Activated CD4-positive, alpha-beta T cell treated with anti-CD3 and anti-CD28 coated beads, Interleukin-2, amount 10 ng/mL, durations not matched to agents 24 days and 14 days (primary cell): ENCODE measurements around the gene TTC23. TPM values are rescaled to one million over a fixed set of nuclear protein-coding genes. Genes with fewer than 3 reads are reported as not detected.
A peak's percentile ranks its signal among the peaks of the same experiment; 100 is the strongest.

Experiments used
- DNase-seq: peaks from one replicate; pipeline ENCODE4 v3.0.0; 2022
- H3K27ac Mint-ChIP-seq: one replicate; pipeline ENCODE4 v1.8.0; 2022; ENCODE audit warnings: mild to moderate bottlenecking, mixed read lengths
- H3K27me3 Mint-ChIP-seq: one replicate; pipeline ENCODE4 v1.8.0; 2022; ENCODE audit warnings: mixed read lengths
- H3K36me3 Mint-ChIP-seq: one replicate; pipeline ENCODE4 v1.8.0; 2022; ENCODE audit warnings: low read depth, mild to moderate bottlenecking, mixed read lengths
- H3K4me1 Mint-ChIP-seq: one replicate; pipeline ENCODE4 v1.8.0; 2021; ENCODE audit warnings: mixed read lengths
- H3K4me3 Mint-ChIP-seq: one replicate; pipeline ENCODE4 v1.8.0; 2022; ENCODE audit warnings: mild to moderate bottlenecking, moderate library complexity, mixed read lengths
- H3K9me3 Mint-ChIP-seq: one replicate; pipeline ENCODE4 v1.8.0; 2021; ENCODE audit warnings: mixed read lengths
- intact Hi-C: fragments of 100-400 bp; cut with micrococcal nuclease; formaldehyde crosslinking; loops from one replicate; pipeline ENCODE4 v1.15.1; 2023
- total RNA-seq: library from RNA; stranded (reverse); gene quantifications from 2 replicates; pipeline ENCODE4 v1.2.3, GENCODE V29; 2022

The TTC23 gene
- total RNA-seq, 1 donor from 2014 or later: 6.0 TPM

GRCh38 chr15:99105514-99106341, 143.7 kb downstream of the TTC23 start:
- peaks cover 38% of the 10 kb centered on the region for H3K27me3 Mint-ChIP-seq
- peaks cover 11% of the 10 kb centered on the region for H3K4me1 Mint-ChIP-seq
- no peaks in the 10 kb centered on the region for H3K9me3 Mint-ChIP-seq
- peak; percentile 86 for DNase-seq
- H3K36me3 Mint-ChIP-seq: no peaks in the 10 kb centered on the region
- intact Hi-C loops: loop anchor here (10.0 kb wide), 2 partner anchors 269 to 629 kb away; partner anchors contain the start of gene LYSMD4
- peak overlapping the region; percentile 29 for H3K27ac Mint-ChIP-seq
- H3K4me3 Mint-ChIP-seq: peak overlapping the region; percentile 77

- intact Hi-C loops: loop anchor here (10.0 kb wide), 2 partner anchors 270 to 630 kb away; partner anchors contain the start of gene LYSMD4
- Mint-ChIP-seq H3K4me3 (peak within 1 kb of the TSS; percentile 77), H3K4me1 (peaks cover 11% of the 10 kb centered on the region), H3K9me3 (no peaks in the 10 kb centered on the region), H3K27ac (peak within 1 kb of the TSS; percentile 54), H3K27me3 (peaks cover 45% of the 10 kb centered on the region), H3K36me3 (no peaks in the 10 kb centered on the region)
- peak; percentile 85 for DNase-seq
Observed at GRCh38 chr15:99104788-99105513, 144.4 kb downstream of the TTC23 start, which contains the start of gene SYNM. Gene SYNM, plus strand, starts transcription at chr15:99105080. Its CDS starts 120 bp downstream, at chr15:99105200.

GRCh38 chr15:99103279-99103678, 146.1 kb downstream of the TTC23 start:
- no peak overlapping the region for H3K27ac Mint-ChIP-seq
- H3K4me1 Mint-ChIP-seq: peaks cover 11% of the 10 kb centered on the region
- no peaks in the 10 kb centered on the region for H3K9me3 Mint-ChIP-seq
- no peak for DNase-seq
- H3K27me3 Mint-ChIP-seq: peaks cover 57% of the 10 kb centered on the region
- H3K4me3 Mint-ChIP-seq: no peak overlapping the region
- intact Hi-C loops: loop anchor here (10.0 kb wide), 2 partner anchors 272 to 632 kb away; partner anchors contain the start of gene LYSMD4
- H3K36me3 Mint-ChIP-seq: no peaks in the 10 kb centered on the region

GRCh38 chr15:99102332-99103235, 146.8 kb downstream of the TTC23 start:
- intact Hi-C loops: loop anchor here (10.0 kb wide), 2 partner anchors 272 to 632 kb away; partner anchors contain the start of gene LYSMD4
- no peaks in the 10 kb centered on the region for H3K9me3 Mint-ChIP-seq
- peaks cover 57% of the 10 kb centered on the region for H3K27me3 Mint-ChIP-seq
- H3K4me1 Mint-ChIP-seq: peaks cover 10% of the 10 kb centered on the region
- H3K27ac Mint-ChIP-seq: no peak overlapping the region
- DNase-seq: no peak
- H3K4me3 Mint-ChIP-seq: no peak overlapping the region
- H3K36me3 Mint-ChIP-seq: no peaks in the 10 kb centered on the region

- Mint-ChIP-seq H3K4me3 (no peak overlapping the region), H3K4me1 (peaks cover 4% of the 10 kb centered on the region), H3K27me3 (peaks cover 53% of the 10 kb centered on the region), H3K36me3 (no peaks in the 10 kb centered on the region), H3K9me3 (no peaks in the 10 kb centered on the region), H3K27ac (no peak overlapping the region)
- no peak for DNase-seq
- intact Hi-C loops: loop anchor here (10.0 kb wide), 2 partner anchors 273 to 633 kb away; partner anchors contain the start of gene LYSMD4
Observed at GRCh38 chr15:99101501-99101900, 147.9 kb downstream of the TTC23 start.

GRCh38 chr15:99100245-99101173, 148.9 kb downstream of the TTC23 start:
- no peaks in the 10 kb centered on the region for H3K4me1 Mint-ChIP-seq
- peak overlapping the region; percentile 50 for H3K4me3 Mint-ChIP-seq
- peaks cover 51% of the 10 kb centered on the region for H3K27me3 Mint-ChIP-seq
- intact Hi-C loops: loop anchor here (1.0 to 10.0 kb wide), 3 partner anchors 113 to 634 kb away; partner anchors contain the start of gene LYSMD4
- DNase-seq: peak; percentile 87
- H3K36me3 Mint-ChIP-seq: no peaks in the 10 kb centered on the region
- H3K9me3 Mint-ChIP-seq: no peaks in the 10 kb centered on the region
- H3K27ac Mint-ChIP-seq: no peak overlapping the region

GRCh38 chr15:99099661-99100060, 149.7 kb downstream of the TTC23 start:
- H3K27ac Mint-ChIP-seq: no peak overlapping the region
- intact Hi-C loops: loop anchor here (1.0 to 10.0 kb wide), 3 partner anchors 114 to 635 kb away; partner anchors contain the start of gene LYSMD4
- DNase-seq: no peak
- peaks cover 52% of the 10 kb centered on the region for H3K27me3 Mint-ChIP-seq
- no peaks in the 10 kb centered on the region for H3K9me3 Mint-ChIP-seq
- no peaks in the 10 kb centered on the region for H3K36me3 Mint-ChIP-seq
- H3K4me1 Mint-ChIP-seq: no peaks in the 10 kb centered on the region
- H3K4me3 Mint-ChIP-seq: no peak overlapping the region

GRCh38 chr15:99098991-99099390, 150.4 kb downstream of the TTC23 start:
- H3K36me3 Mint-ChIP-seq: no peaks in the 10 kb centered on the region
- no peak overlapping the region for H3K4me3 Mint-ChIP-seq
- no peaks in the 10 kb centered on the region for H3K4me1 Mint-ChIP-seq

GRCh38 chr15:99098426-99098825, 151.0 kb downstream of the TTC23 start:
- no peak for DNase-seq
- H3K9me3 Mint-ChIP-seq: no peaks in the 10 kb centered on the region
- no peaks in the 10 kb centered on the region for H3K36me3 Mint-ChIP-seq
- no peak overlapping the region for H3K27ac Mint-ChIP-seq
- H3K27me3 Mint-ChIP-seq: peaks cover 53% of the 10 kb centered on the region
- H3K4me3 Mint-ChIP-seq: no peak overlapping the region
- intact Hi-C loops: no loop called here
- no peaks in the 10 kb centered on the region for H3K4me1 Mint-ChIP-seq

More at GRCh38 chr15:99098991-99099390, 150.4 kb downstream of the TTC23 start:
- intact Hi-C loops: no loop called here
- Mint-ChIP-seq H3K27me3 (peaks cover 56% of the 10 kb centered on the region), H3K9me3 (no peaks in the 10 kb centered on the region), H3K27ac (no peak overlapping the region)
- DNase-seq: no peak

GRCh38 chr15:99097441-99098410, 151.7 kb downstream of the TTC23 start:
- Mint-ChIP-seq H3K27me3 (peaks cover 47% of the 10 kb centered on the region), H3K9me3 (no peaks in the 10 kb centered on the region), H3K4me3 (no peak overlapping the region), H3K4me1 (no peaks in the 10 kb centered on the region), H3K36me3 (no peaks in the 10 kb centered on the region), H3K27ac (no peak overlapping the region)
- no peak for DNase-seq
- intact Hi-C loops: no loop called here

- DNase-seq: no peak
- H3K36me3 Mint-ChIP-seq: no peaks in the 10 kb centered on the region
- H3K4me3 Mint-ChIP-seq: no peak overlapping the region
- no peak overlapping the region for H3K27ac Mint-ChIP-seq
- intact Hi-C loops: no loop called here
- peaks cover 41% of the 10 kb centered on the region for H3K27me3 Mint-ChIP-seq
- H3K9me3 Mint-ChIP-seq: no peaks in the 10 kb centered on the region
- no peaks in the 10 kb centered on the region for H3K4me1 Mint-ChIP-seq
Observed at GRCh38 chr15:99096894-99097426, 152.4 kb downstream of the TTC23 start.
